Panc1 (cell line): ENCODE results near the gene MCF2L. TPM values are rescaled to one million over a fixed set of nuclear protein-coding genes. Genes with fewer than 3 reads are reported as not detected.

Experiments
- ATAC-seq: fragments of 200-7000 bp; cut with Tn5 transposase; 2 replicates; pipeline ENCODE4 v1.9.1; 2020; ENCODE audit warnings: mild to moderate bottlenecking, moderate library complexity
- BruUV-seq: library from RNA; stranded (reverse); fragments of 400-500 nt; replicated peaks from 2 replicates; lab custom pipeline; 2021; lab: Mats Ljungman, UMichigan
- CTCF ChIA-PET: fragments of 300-600 bp; sonication (Branson Sonifier 250); formaldehyde crosslinking; loops from one replicate; lab custom pipeline; 2022; ENCODE audit warnings: antibody characterized with exemption; lab: Charles Lee
- POLR2A ChIA-PET: fragments of 300-600 bp; sonication (Branson Sonifier 250); formaldehyde crosslinking; loops from one replicate; lab custom pipeline; 2022; ENCODE audit warnings: antibody characterized with exemption; lab: Charles Lee
- DNase-seq: peaks from one replicate; pipeline ENCODE4 v3.0.0-alpha.2; 2010; ENCODE audit warnings: low read depth, low spot score
- H3K27ac ChIP-seq: 2 replicates; pipeline ENCODE4 v1.5.1; 2011; ENCODE audit warnings: mild to moderate bottlenecking, low read length, inconsistent platforms
- H3K27me3 ChIP-seq: fragments of 200-500 bp; sonication (Bioruptor generic); 2 replicates; pipeline ENCODE4 v1.6.0; 2014; ENCODE audit warnings: low read length, inconsistent platforms; ENCODE audit not compliant: control insufficient read depth, insufficient read depth
- H3K36me3 ChIP-seq: fragments of 200-500 bp; sonication (Bioruptor generic); 2 replicates; pipeline ENCODE4 v1.5.1; 2014; ENCODE audit warnings: inconsistent platforms, mild to moderate bottlenecking, low read length, moderate library complexity; ENCODE audit not compliant: control insufficient read depth, insufficient read depth
- H3K4me1 ChIP-seq: 2 replicates; pipeline ENCODE4 v1.5.1; 2011; ENCODE audit warnings: inconsistent platforms, mild to moderate bottlenecking, low read length, moderate library complexity; ENCODE audit not compliant: control insufficient read depth, insufficient read depth
- H3K4me3 ChIP-seq, 2 experiments: 2 replicates each; pipeline ENCODE4 v1.5.1; 2011 to 2012; ENCODE audit warnings: low read depth in 2 of 2, low read length in 2 of 2, mild to moderate bottlenecking in 2 of 2, inconsistent platforms in 1 of 2, moderate library complexity in 1 of 2
- H3K9me3 ChIP-seq: fragments of 200-500 bp; sonication (Bioruptor generic); 2 replicates; pipeline ENCODE4 v1.5.1; 2014; ENCODE audit warnings: low read depth, mild to moderate bottlenecking, inconsistent platforms, low read length, moderate library complexity; ENCODE audit not compliant: control insufficient read depth, insufficient read depth
- POLR2AphosphoS5 ChIP-seq: IDR thresholded peaks from 2 replicates; pipeline ENCODE4 v1.6.1; 2012; ENCODE audit warnings: mild to moderate bottlenecking, low read depth, low read length, moderate library complexity
- REST ChIP-seq, 2 experiments: IDR thresholded peaks; 2 replicates each; pipeline ENCODE4 v1.6.1; 2011 to 2012; ENCODE audit warnings: low read depth in 2 of 2, control low read depth in 1 of 2, low read length in 1 of 2, mild to moderate bottlenecking in 1 of 2, moderate library complexity in 1 of 2; ENCODE audit not compliant: insufficient read depth in 1 of 2
- SIN3A ChIP-seq: IDR thresholded peaks from 2 replicates; pipeline ENCODE4 v1.6.1; 2012; ENCODE audit warnings: low read depth, mild to moderate bottlenecking, low read length, moderate library complexity, borderline replicate concordance; ENCODE audit not compliant: insufficient read depth
- TCF7L2 ChIP-seq: IDR thresholded peaks from 2 replicates; pipeline ENCODE4 v1.6.1; 2011; ENCODE audit warnings: mild to moderate bottlenecking, low read depth, low read length, inconsistent platforms
- in situ Hi-C: cut with HindIII; loops from 2 replicates; pipeline ENCODE4 v1.10.0; 2016; ENCODE audit warnings: low sequenced_read_pairs, low pct_unique_long_range_greater_than_20kb
- intact Hi-C: fragments of 100-400 bp; cut with micrococcal nuclease; formaldehyde crosslinking; loops from one replicate; pipeline ENCODE4 v1.10.0; 2022; ENCODE audit not compliant: unreplicated experiment
- total RNA-seq: library from RNA; stranded (reverse); gene quantifications from one replicate; pipeline ENCODE4 v1.2.1, GENCODE V29; 2021; ENCODE audit not compliant: unreplicated experiment
- TF ChIP-seq, protein P1 (sequence below): fragments of 450-650 bp; IDR thresholded peaks from 2 replicates; pipeline ENCODE4 v1.5.1; 2017; ENCODE audit warnings: mild to moderate bottlenecking

MCF2L gene
- total RNA-seq, 1 experiment from 2014 or later, result 0.57 TPM

- ChIA-PET POLR2A (interaction anchor here (0.7 kb wide), 1 partner anchor 384 kb away, joined by 3 read pairs; no protein-coding TSS in a partner anchor), CTCF (no interaction called here)
- H3K36me3 ChIP-seq, result no peaks in the 10 kb centered on the region
- ATAC-seq (no peak), DNase-seq (no peak)
- TF ChIP-seq, protein P1, sequence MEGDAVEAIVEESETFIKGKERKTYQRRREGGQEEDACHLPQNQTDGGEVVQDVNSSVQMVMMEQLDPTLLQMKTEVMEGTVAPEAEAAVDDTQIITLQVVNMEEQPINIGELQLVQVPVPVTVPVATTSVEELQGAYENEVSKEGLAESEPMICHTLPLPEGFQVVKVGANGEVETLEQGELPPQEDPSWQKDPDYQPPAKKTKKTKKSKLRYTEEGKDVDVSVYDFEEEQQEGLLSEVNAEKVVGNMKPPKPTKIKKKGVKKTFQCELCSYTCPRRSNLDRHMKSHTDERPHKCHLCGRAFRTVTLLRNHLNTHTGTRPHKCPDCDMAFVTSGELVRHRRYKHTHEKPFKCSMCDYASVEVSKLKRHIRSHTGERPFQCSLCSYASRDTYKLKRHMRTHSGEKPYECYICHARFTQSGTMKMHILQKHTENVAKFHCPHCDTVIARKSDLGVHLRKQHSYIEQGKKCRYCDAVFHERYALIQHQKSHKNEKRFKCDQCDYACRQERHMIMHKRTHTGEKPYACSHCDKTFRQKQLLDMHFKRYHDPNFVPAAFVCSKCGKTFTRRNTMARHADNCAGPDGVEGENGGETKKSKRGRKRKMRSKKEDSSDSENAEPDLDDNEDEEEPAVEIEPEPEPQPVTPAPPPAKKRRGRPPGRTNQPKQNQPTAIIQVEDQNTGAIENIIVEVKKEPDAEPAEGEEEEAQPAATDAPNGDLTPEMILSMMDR, result no peak
- TF ChIP-seq POLR2AphosphoS5, result no peak
- TF ChIP-seq TCF7L2, result no peak
- no peak for TF ChIP-seq SIN3A
- no peak for TF ChIP-seq REST (IDR thresholded peaks at IDR 0.05; ENCODE audit: insufficient read depth in 1 of 2, low read depth in 2 of 2, low read length in 1 of 2)
- BruUV-seq, result no TSS peak
- no peaks in the 10 kb centered on the region for H3K9me3 ChIP-seq
- H3K4me1 ChIP-seq, result no peaks in the 10 kb centered on the region
- intact Hi-C loops (no loop called here), in situ Hi-C loops (no loop called here)
- H3K4me3 ChIP-seq, result no peak overlapping the region
- H3K27ac ChIP-seq, result no peak overlapping the region
- no peaks in the 10 kb centered on the region; the same call in none of the 2 replicates for H3K27me3 ChIP-seq
Measured at GRCh38 chr13:113040597-113041292, 71.7 kb downstream of the MCF2L start.

DNA sequence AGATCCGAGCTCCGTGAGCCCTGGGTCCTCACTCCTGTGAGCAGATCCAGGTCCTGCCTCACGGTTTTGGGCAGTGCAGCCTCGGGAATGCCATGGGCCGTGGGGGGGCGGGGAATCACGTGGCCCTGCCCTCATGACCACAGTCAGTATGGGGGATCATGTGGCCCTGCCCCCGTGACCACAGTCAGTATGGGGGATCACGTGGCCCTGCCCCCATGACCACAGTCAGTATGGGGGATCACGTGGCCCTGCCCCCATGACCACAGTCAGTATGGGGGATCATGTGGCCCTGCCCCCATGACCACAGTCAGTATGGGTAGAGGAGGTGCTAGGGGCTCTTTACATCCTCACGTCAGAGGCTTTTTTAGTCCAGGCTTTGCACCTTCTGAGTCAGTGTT lies 72.3 kb downstream of the MCF2L start:
- ChIA-PET POLR2A (interaction anchor here (0.7 kb wide), 1 partner anchor 385 kb away, joined by 3 read pairs; no protein-coding TSS in a partner anchor), CTCF (no interaction called here)
- intact Hi-C loops, result no loop called here
- no peak for TF ChIP-seq TCF7L2
- BruUV-seq, result no TSS peak
- no peaks in the 10 kb centered on the region; the same call in none of the 2 replicates for H3K27me3 ChIP-seq
- no peak for DNase-seq
- no peak for ATAC-seq
- no peak overlapping the region for H3K4me3 ChIP-seq
- no peaks in the 10 kb centered on the region for H3K9me3 ChIP-seq
- in situ Hi-C loops, result no loop called here
- no peaks in the 10 kb centered on the region for H3K36me3 ChIP-seq
- H3K4me1 ChIP-seq, result no peaks in the 10 kb centered on the region
- H3K27ac ChIP-seq, result no peak overlapping the region

DNA sequence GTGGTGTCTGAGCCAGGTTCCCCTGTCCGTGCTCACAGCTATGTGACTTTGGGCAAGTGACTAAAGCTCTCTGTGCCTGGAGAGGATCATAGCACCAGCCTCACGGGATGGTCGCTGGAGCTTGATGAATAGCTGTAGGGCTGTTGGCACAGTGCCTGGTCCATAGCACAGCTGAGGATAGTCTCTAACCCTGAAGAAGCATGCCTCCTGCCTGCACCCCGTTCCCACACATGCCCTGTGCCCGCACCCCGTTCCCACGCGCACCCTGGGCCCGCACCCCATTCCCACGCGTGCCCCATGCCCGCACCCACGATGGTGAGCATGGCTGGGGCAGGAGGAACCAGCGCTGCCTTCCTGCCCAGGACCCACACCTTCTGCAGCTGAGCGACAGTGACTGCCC lies 72.9 kb downstream of the MCF2L start:
- Histone ChIP-seq H3K4me1 (no peaks in the 10 kb centered on the region), H3K4me3 (no peak overlapping the region), H3K36me3 (no peaks in the 10 kb centered on the region), H3K27me3 (no peaks in the 10 kb centered on the region; the same call in none of the 2 replicates), H3K9me3 (no peaks in the 10 kb centered on the region), H3K27ac (no peak overlapping the region)
- intact Hi-C loops, result no loop called here
- TF ChIP-seq REST (IDR thresholded peaks at IDR 0.05; ENCODE audit: insufficient read depth in 1 of 2, low read depth in 2 of 2, low read length in 1 of 2) (no peak), POLR2AphosphoS5 (no peak)
- TF ChIP-seq, protein P1, result no peak
- DNase-seq (no peak), ATAC-seq (no peak)
- ChIA-PET CTCF (no interaction called here), POLR2A (no interaction called here)
- in situ Hi-C loops, result no loop called here
- BruUV-seq, result no TSS peak
